GM12875 (cell line): ENCODE results near the gene ARMC8.

Experiments
- H3K4me3 ChIP-seq: one replicate; pipeline ENCODE4 v1.5.1; 2011; ENCODE audit warnings: low read depth, low read length, control low read depth
- TF ChIP-seq, protein P1 (sequence below): IDR thresholded peaks from 2 replicates; pipeline ENCODE4 v1.5.1; 2011; ENCODE audit warnings: low read depth, mild to moderate bottlenecking, control low read depth, inconsistent platforms, low read length, moderate library complexity, borderline replicate concordance; ENCODE audit not compliant: insufficient read depth

The ARMC8 gene

GRCh38 chr3:138199851-138200250 is 12.8 kb downstream of the ARMC8 start:
- TF ChIP-seq, protein P1, sequence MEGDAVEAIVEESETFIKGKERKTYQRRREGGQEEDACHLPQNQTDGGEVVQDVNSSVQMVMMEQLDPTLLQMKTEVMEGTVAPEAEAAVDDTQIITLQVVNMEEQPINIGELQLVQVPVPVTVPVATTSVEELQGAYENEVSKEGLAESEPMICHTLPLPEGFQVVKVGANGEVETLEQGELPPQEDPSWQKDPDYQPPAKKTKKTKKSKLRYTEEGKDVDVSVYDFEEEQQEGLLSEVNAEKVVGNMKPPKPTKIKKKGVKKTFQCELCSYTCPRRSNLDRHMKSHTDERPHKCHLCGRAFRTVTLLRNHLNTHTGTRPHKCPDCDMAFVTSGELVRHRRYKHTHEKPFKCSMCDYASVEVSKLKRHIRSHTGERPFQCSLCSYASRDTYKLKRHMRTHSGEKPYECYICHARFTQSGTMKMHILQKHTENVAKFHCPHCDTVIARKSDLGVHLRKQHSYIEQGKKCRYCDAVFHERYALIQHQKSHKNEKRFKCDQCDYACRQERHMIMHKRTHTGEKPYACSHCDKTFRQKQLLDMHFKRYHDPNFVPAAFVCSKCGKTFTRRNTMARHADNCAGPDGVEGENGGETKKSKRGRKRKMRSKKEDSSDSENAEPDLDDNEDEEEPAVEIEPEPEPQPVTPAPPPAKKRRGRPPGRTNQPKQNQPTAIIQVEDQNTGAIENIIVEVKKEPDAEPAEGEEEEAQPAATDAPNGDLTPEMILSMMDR, result no peak
- no peak overlapping the region for H3K4me3 ChIP-seq

DNA sequence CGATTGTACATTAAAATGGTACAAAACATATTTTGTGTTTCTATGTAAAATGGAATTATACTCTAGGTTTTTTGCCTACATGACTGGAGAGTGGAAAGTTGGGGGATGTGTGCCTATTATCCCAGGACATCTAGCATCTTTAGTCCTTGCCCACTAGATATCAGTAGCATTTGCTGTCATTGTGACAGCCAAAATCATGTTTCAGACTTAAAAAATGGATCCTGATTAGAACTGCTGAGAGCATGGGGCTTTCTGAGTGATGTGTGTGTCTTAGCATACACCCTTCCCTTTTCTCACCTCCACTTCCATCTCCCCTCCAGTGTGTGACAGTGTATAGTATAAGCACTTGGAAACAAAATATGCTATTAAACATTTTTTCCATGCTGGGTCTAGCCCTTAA is 13.3 kb downstream of the ARMC8 start:
- no peak overlapping the region for H3K4me3 ChIP-seq

DNA sequence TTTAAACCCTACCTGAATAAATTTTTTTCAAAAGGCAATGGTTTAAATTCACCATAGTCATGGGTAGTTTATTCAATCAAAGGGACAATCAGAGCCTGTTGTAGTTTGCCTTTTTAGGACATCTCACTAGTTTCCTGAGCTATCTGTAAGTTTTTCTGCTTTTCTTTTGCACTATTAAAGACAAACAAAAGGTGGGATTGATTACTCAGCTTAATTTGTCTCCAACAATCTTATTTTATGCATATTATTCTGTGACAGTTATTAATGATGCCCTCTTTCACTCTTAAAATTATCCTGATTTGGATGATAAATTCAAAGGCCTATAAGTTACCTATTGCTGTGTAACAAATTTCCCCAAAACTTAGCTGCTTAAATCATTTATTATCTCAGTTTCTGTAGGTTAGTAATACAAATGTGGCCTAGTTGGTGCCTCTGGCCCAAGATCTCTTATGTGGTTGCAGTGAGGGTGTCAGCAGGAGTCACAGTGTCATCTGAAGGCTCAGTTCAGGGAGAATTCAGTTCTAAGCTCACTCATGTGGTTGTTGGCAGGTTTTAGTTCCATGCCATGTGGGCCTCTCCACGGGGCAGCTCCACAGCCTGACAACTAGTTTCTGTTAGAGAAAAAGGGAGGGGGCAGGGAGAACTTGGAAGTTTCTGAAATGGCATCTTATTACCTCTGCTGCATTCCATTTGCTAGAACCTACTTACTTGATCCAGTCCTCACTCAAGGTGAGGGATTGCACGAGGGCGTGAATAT is 16.0 kb downstream of the ARMC8 start:
- TF ChIP-seq, protein P1, result no peak
- no peak overlapping the region for H3K4me3 ChIP-seq

More for the DNA sequence above, 13.3 kb downstream of the ARMC8 start:
- TF ChIP-seq, protein P1, result no peak

DNA sequence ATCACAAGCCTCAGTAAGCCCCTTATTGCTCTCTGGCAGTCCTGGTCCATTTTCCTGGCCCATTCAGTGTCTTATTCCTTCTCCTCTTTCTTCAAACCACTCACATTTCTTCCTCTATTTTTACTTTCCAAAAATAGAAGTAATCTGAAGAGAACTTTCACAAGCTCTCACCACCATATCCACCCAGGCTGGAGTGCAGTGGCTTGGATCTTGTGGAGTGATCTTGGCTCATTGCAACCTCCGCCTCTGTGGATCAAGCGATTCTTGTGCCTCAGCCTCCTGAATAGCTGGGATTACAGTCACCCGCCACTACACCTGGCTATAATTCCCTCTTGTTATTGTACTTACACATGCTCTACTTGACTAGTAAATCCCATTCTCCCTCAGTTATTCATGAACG is 16.8 kb downstream of the ARMC8 start:
- H3K4me3 ChIP-seq, result no peak overlapping the region
- TF ChIP-seq, protein P1, result no peak

- TF ChIP-seq, protein P1, result no peak
Observed at GRCh38 chr3:138205527-138205926, 18.4 kb downstream of the ARMC8 start.

DNA sequence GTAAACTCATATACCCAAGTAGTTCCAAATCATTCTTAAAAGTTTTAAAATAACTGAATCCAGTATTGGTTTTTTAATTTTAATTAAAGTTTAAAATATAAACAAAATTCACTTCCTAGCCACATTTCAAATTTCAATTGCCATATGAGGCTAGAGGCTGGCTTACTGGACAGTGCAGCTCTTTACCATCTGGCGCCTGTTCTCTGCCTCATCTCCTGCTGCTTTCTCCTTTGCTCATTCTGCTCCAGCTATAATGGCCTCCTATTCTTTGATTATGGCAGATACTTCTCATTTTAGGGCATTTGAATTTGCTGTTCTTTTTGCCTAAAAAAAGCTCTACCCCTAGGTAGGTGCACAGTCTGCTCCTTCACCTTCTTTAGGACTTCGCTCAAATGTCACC is 19.1 kb downstream of the ARMC8 start:
- TF ChIP-seq, protein P1, result no peak
- H3K4me3 ChIP-seq, result no peak overlapping the region

More at GRCh38 chr3:138205527-138205926, 18.4 kb downstream of the ARMC8 start:
- no peak overlapping the region for H3K4me3 ChIP-seq

GRCh38 chr3:138210528-138210927 is 23.4 kb downstream of the ARMC8 start:
- no peak overlapping the region for H3K4me3 ChIP-seq
- TF ChIP-seq, protein P1, result no peak
